HEK293 (cell line): Measurements from ENCODE around the gene NSUN4.

Experiments used
- CTCF ChIA-PET: fragments of 350-600 bp; formaldehyde crosslinking; extraction: SDS; loops from one replicate; lab custom pipeline; 2021; ENCODE audit warnings: antibody characterized with exemption; lab: Yijun Ruan, JAX
- POLR2A ChIA-PET: fragments of 300-600 bp; formaldehyde crosslinking; extraction: SDS; loops from one replicate; lab custom pipeline; 2020; ENCODE audit warnings: antibody characterized with exemption, inconsistent platforms; lab: Yijun Ruan, JAX
- H3K27ac ChIP-seq: fragments of 200-500 bp; sonication (Bioruptor generic); 2 replicates; pipeline ENCODE4 v1.5.1; 2014; ENCODE audit warnings: low read depth, low read length, control low read depth, inconsistent platforms; ENCODE audit errors: extremely low read depth
- H3K36me3 ChIP-seq, 2 experiments: fragments of 200-500 bp in 1 of 2; sonication (Bioruptor generic) in 1 of 2; 1 replicate in 1 of 2; 2 replicates in 1 of 2; pipeline ENCODE4 v1.5.1; 2014 to 2017; ENCODE audit warnings: inconsistent platforms in 2 of 2, low read length in 2 of 2; ENCODE audit not compliant: control insufficient read depth in 2 of 2, insufficient read depth in 1 of 2
- H3K4me1 ChIP-seq: fragments of 200-500 bp; sonication (Bioruptor generic); 2 replicates; pipeline ENCODE4 v1.5.1; 2014; ENCODE audit warnings: mild to moderate bottlenecking, low read length, inconsistent platforms; ENCODE audit not compliant: control insufficient read depth, insufficient read depth
- H3K4me3 ChIP-seq: 2 replicates; pipeline ENCODE4 v1.5.1; 2011; ENCODE audit warnings: low read depth, mild to moderate bottlenecking, control low read depth, low read length, moderate library complexity
- H3K9me3 ChIP-seq: fragments of 200-500 bp; sonication (Bioruptor generic); 2 replicates; pipeline ENCODE4 v1.5.1; 2014; ENCODE audit warnings: low read depth, low read length, inconsistent platforms; ENCODE audit not compliant: control insufficient read depth, insufficient read depth
- EGR2 ChIP-seq: fragments of 450-650 bp; formaldehyde crosslinking; IDR thresholded peaks from 2 replicates; pipeline ENCODE4 v1.5.1; 2016; ENCODE audit warnings: low read depth, missing biosample characterization, missing genetic modification characterization
- HOXC10 ChIP-seq: sonication (generic); formaldehyde crosslinking; IDR thresholded peaks from 2 replicates; pipeline ENCODE4 v1.8.1; 2023; ENCODE audit warnings: mild to moderate bottlenecking, missing genetic modification reagents
- INSM2 ChIP-seq: fragments of 450-650 bp; formaldehyde crosslinking; IDR thresholded peaks from 2 replicates; pipeline ENCODE4 v1.5.1; 2016; ENCODE audit warnings: missing biosample characterization, missing genetic modification characterization
- KLF7 ChIP-seq: fragments of 450-650 bp; formaldehyde crosslinking; IDR thresholded peaks from 2 replicates; pipeline ENCODE4 v1.5.1; 2016; ENCODE audit warnings: missing biosample characterization, missing genetic modification characterization, borderline replicate concordance
- PRDM1 ChIP-seq: fragments of 450-650 bp; formaldehyde crosslinking; IDR thresholded peaks from 2 replicates; pipeline ENCODE4; 2016; ENCODE audit warnings: missing biosample characterization, missing genetic modification characterization
- ZFP41 ChIP-seq: fragments of 450-650 bp; formaldehyde crosslinking; IDR thresholded peaks from 2 replicates; pipeline ENCODE4 v1.5.1; 2016; ENCODE audit warnings: missing biosample characterization, missing genetic modification characterization, borderline replicate concordance
- ZNF121 ChIP-seq: fragments of 450-650 bp; formaldehyde crosslinking; IDR thresholded peaks from 2 replicates; pipeline ENCODE4 v1.5.1; 2016; ENCODE audit warnings: missing biosample characterization, missing genetic modification characterization
- ZNF16 ChIP-seq: fragments of 450-650 bp; formaldehyde crosslinking; IDR thresholded peaks from 2 replicates; pipeline ENCODE4 v1.5.1; 2016; ENCODE audit warnings: low read depth, missing biosample characterization, missing genetic modification characterization
- ZNF169 ChIP-seq: fragments of 450-650 bp; formaldehyde crosslinking; IDR thresholded peaks from 2 replicates; pipeline ENCODE4 v1.5.1; 2016; ENCODE audit warnings: missing biosample characterization, missing genetic modification characterization
- ZNF184 ChIP-seq: fragments of 450-650 bp; IDR thresholded peaks from 2 replicates; pipeline ENCODE4 v1.5.1; 2018; ENCODE audit warnings: missing biosample characterization, mild to moderate bottlenecking, missing genetic modification characterization
- ZNF37A ChIP-seq: fragments of 450-650 bp; IDR thresholded peaks from 2 replicates; pipeline ENCODE4 v1.5.1; 2018; ENCODE audit warnings: missing biosample characterization, missing genetic modification characterization
- ZNF449 ChIP-seq: fragments of 450-650 bp; formaldehyde crosslinking; IDR thresholded peaks from 2 replicates; pipeline ENCODE4 v1.5.1; 2017; ENCODE audit warnings: missing biosample characterization, mild to moderate bottlenecking, missing genetic modification characterization, moderate library complexity
- ZNF596 ChIP-seq: fragments of 450-650 bp; IDR thresholded peaks from 2 replicates; pipeline ENCODE4 v1.5.0; 2018; ENCODE audit warnings: missing biosample characterization, mild to moderate bottlenecking, missing genetic modification characterization, moderate library complexity
- ZNF600 ChIP-seq: fragments of 450-650 bp; formaldehyde crosslinking; IDR thresholded peaks from 2 replicates; pipeline ENCODE4 v1.5.1; 2016; ENCODE audit warnings: missing biosample characterization, missing genetic modification characterization
- ZNF658 ChIP-seq: fragments of 450-650 bp; formaldehyde crosslinking; IDR thresholded peaks from 2 replicates; pipeline ENCODE4; 2016; ENCODE audit warnings: missing biosample characterization, missing genetic modification characterization
- ZNF660 ChIP-seq: fragments of 450-650 bp; IDR thresholded peaks from 2 replicates; pipeline ENCODE4 v1.5.1; 2018; ENCODE audit warnings: missing biosample characterization, mild to moderate bottlenecking, missing genetic modification characterization
- ZNF776 ChIP-seq: fragments of 450-650 bp; formaldehyde crosslinking; IDR thresholded peaks from 2 replicates; pipeline ENCODE4 v1.5.0; 2017; ENCODE audit warnings: missing biosample characterization, missing genetic modification characterization, borderline replicate concordance
- ZNF791 ChIP-seq: fragments of 450-650 bp; formaldehyde crosslinking; IDR thresholded peaks from 2 replicates; pipeline ENCODE4 v1.5.1; 2016; ENCODE audit warnings: missing biosample characterization, missing genetic modification characterization
- ZSCAN23 ChIP-seq: fragments of 450-650 bp; formaldehyde crosslinking; IDR thresholded peaks from 2 replicates; pipeline ENCODE4 v1.5.1; 2016; ENCODE audit warnings: missing biosample characterization, missing genetic modification characterization
- TF ChIP-seq, protein P1 (sequence below): fragments of 450-650 bp; formaldehyde crosslinking; IDR thresholded peaks from 2 replicates; pipeline ENCODE4 v1.5.1; 2016; ENCODE audit warnings: missing biosample characterization, missing genetic modification characterization

Gene NSUN4

GRCh38 chr1:46343351-46343695 is 2.7 kb downstream of the NSUN4 start:
- Histone ChIP-seq H3K4me1 (no peaks in the 10 kb centered on the region; the same call in none of the 2 replicates), H3K9me3 (no peaks in the 10 kb centered on the region), H3K4me3 (no peak overlapping the region), H3K36me3 (peaks cover 3 to 55% of the 10 kb centered on the region in 2 experiments; a peak in 2 of 3 replicates), H3K27ac (no peak overlapping the region)
- TF ChIP-seq ZNF16 (tag by site-specific recombination) = no peak
- TF ChIP-seq ZNF596 (tag by site-specific recombination) = no peak
- TF ChIP-seq ZNF658 = no peak
- TF ChIP-seq ZNF37A (tag by site-specific recombination) = no peak
- no peak for TF ChIP-seq ZSCAN23
- CTCF ChIA-PET = interaction anchor here (1.0 to 2.6 kb wide), 2 partner anchors 10 to 63 kb away, joined by 3 to 14 read pairs; no protein-coding TSS in a partner anchor
- POLR2A ChIA-PET = interaction anchor here (0.6 kb wide), 1 partner anchor 24 kb away, joined by 4 read pairs; no protein-coding TSS in a partner anchor

DNA sequence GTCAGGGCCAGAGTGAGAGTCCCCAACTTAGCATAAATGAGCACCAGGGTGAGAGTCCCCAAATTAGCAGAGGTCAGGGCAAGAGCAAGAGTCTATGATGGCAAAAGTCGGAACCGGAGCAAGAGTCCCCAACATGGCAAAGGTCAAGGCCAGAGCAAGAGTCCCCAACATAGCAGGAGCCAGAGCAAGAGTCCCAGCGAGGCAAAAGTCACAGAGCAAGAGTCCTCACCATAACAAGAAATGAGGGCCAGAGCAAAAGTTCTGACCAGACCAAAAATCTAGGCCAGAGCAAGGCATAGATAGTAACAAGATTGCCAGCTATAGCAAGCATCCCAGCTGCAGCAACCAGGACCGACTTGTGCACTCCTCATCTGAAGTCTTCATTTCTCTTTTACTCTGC is 3.1 kb downstream of the NSUN4 start:
- H3K4me3 ChIP-seq = no peak overlapping the region
- no peak overlapping the region for H3K27ac ChIP-seq
- peaks cover 4 to 59% of the 10 kb centered on the region in 2 experiments; a peak in 2 of 3 replicates for H3K36me3 ChIP-seq
- no peaks in the 10 kb centered on the region; the same call in none of the 2 replicates for H3K4me1 ChIP-seq
- ChIA-PET CTCF (interaction anchor here (1.0 to 2.6 kb wide), 3 partner anchors 10 to 63 kb away, joined by 3 to 14 read pairs (median 3); no protein-coding TSS in a partner anchor), POLR2A (interaction anchor here (0.6 kb wide), 1 partner anchor 24 kb away, joined by 4 read pairs; no protein-coding TSS in a partner anchor)
- no peak for TF ChIP-seq ZFP41 (tag by site-specific recombination)
- TF ChIP-seq EGR2 = no peak
- no peak for TF ChIP-seq ZNF776
- TF ChIP-seq ZNF600 (tag by site-specific recombination) = peak; percentile 68
- TF ChIP-seq, all 188 proteins: peak for 1
- H3K9me3 ChIP-seq = no peaks in the 10 kb centered on the region

DNA sequence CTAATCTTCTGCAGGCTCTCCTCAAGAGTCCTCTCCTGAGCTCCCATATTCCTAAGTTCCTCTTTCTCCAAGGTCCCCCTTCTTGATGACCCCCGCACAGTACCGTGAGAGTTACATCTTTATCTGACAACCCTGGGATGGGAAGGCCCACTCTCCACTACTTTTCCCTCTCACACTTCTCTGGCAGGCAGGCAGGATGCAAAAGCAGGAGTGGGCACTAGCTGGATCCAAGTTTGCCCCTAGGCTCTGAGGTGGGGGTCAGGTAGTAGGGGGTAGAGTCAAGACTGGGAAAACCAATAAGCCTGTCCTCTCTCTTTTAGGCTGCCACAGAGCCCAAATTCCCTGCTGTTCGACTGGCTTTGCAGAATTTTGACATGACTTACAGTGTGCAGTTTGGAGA is 3.9 kb downstream of the NSUN4 start:
- H3K36me3 ChIP-seq = peaks cover 12 to 65% of the 10 kb centered on the region in 2 experiments; a peak in 2 of 3 replicates
- CTCF ChIA-PET = interaction anchor here (1.0 kb wide), 1 partner anchor 11 kb away, joined by 3 read pairs; no protein-coding TSS in a partner anchor
- POLR2A ChIA-PET = interaction anchor here (0.7 kb wide), 1 partner anchor 138 kb away, joined by 4 read pairs; no protein-coding TSS in a partner anchor
- no peak overlapping the region for H3K4me3 ChIP-seq
- no peaks in the 10 kb centered on the region; the same call in none of the 2 replicates for H3K4me1 ChIP-seq
- TF ChIP-seq ZNF791 (tag by site-specific recombination) (no peak), PRDM1 (tag by site-specific recombination) (peak; percentile 16; the same call in 1 of the 2 replicates)
- no peak overlapping the region for H3K27ac ChIP-seq
- H3K9me3 ChIP-seq = no peaks in the 10 kb centered on the region

GRCh38 chr1:46345281-46345680 is 4.7 kb downstream of the NSUN4 start:
- Histone ChIP-seq H3K4me3 (no peak overlapping the region), H3K27ac (no peak overlapping the region), H3K4me1 (no peaks in the 10 kb centered on the region), H3K36me3 (peaks cover 19 to 73% of the 10 kb centered on the region in 2 experiments; a peak in 2 of 3 replicates), H3K9me3 (no peaks in the 10 kb centered on the region)
- POLR2A ChIA-PET = interaction anchor here (1.1 kb wide), 1 partner anchor 12 kb away, joined by 6 read pairs; no protein-coding TSS in a partner anchor
- CTCF ChIA-PET = interaction anchor here (0.7 to 3.7 kb wide), 3 partner anchors 12 to 972 kb away, joined by 3 to 37 read pairs (median 4); no protein-coding TSS in a partner anchor
- no peak for TF ChIP-seq ZNF169 (tag by site-specific recombination)
- no peak for TF ChIP-seq ZNF184 (tag by site-specific recombination)
- TF ChIP-seq ZNF660 (tag by site-specific recombination) = no peak
- TF ChIP-seq ZNF121 (tag by site-specific recombination) = no peak
- TF ChIP-seq, protein P1, sequence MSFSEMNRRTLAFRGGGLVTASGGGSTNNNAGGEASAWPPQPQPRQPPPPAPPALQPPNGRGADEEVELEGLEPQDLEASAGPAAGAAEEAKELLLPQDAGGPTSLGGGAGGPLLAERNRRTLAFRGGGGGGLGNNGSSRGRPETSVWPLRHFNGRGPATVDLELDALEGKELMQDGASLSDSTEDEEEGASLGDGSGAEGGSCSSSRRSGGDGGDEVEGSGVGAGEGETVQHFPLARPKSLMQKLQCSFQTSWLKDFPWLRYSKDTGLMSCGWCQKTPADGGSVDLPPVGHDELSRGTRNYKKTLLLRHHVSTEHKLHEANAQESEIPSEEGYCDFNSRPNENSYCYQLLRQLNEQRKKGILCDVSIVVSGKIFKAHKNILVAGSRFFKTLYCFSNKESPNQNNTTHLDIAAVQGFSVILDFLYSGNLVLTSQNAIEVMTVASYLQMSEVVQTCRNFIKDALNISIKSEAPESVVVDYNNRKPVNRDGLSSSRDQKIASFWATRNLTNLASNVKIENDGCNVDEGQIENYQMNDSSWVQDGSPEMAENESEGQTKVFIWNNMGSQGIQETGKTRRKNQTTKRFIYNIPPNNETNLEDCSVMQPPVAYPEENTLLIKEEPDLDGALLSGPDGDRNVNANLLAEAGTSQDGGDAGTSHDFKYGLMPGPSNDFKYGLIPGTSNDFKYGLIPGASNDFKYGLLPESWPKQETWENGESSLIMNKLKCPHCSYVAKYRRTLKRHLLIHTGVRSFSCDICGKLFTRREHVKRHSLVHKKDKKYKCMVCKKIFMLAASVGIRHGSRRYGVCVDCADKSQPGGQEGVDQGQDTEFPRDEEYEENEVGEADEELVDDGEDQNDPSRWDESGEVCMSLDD (tag by site-specific recombination) = no peak
- no peak for TF ChIP-seq ZNF449 (tag by site-specific recombination)
- TF ChIP-seq HOXC10 (CRISPR knock-in tag) = no peak
- TF ChIP-seq INSM2 (tag by site-specific recombination) = no peak
- TF ChIP-seq KLF7 = no peak
